Hematopoietic multipotent progenitor cell treated with erythropoietin and hydrocortisone succinate and interleukin-3 and kit ligand, for 17 days (in vitro differentiated cells): ENCODE measurements around the gene TMED5.
"Not testable (repeated sequence)": the region's sequence is repeated elsewhere in the genome, so short reads cannot be mapped to it uniquely, and the experiment has no call there.

Experiments used
- DNase-seq: peaks from one replicate; pipeline ENCODE4 v3.0.0-alpha.2; 2015; ENCODE audit warnings: low spot score

TMED5 gene

DNA sequence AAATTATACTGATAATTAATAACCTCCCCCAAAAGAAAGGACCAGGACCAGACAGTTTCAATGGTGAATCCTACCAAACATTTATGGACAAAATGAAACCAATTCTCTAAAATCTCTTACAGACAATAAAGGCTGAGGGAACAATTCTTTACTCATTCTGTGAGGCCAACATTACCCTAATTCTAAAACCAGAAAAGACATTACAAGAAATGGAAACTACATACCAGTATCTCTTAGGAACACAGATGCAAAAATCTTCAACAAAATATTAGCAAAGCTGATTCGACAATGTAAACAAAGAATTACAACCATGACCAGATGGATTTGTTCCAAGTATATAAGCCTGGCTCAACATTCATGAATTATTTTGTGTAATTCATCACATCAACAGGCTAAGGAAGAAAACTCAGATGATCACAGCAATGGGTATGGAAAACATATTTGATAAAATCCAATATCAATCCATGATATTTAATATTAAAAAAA lies 8.6 kb downstream of the TMED5 start:
- DNase-seq: no peak

DNA sequence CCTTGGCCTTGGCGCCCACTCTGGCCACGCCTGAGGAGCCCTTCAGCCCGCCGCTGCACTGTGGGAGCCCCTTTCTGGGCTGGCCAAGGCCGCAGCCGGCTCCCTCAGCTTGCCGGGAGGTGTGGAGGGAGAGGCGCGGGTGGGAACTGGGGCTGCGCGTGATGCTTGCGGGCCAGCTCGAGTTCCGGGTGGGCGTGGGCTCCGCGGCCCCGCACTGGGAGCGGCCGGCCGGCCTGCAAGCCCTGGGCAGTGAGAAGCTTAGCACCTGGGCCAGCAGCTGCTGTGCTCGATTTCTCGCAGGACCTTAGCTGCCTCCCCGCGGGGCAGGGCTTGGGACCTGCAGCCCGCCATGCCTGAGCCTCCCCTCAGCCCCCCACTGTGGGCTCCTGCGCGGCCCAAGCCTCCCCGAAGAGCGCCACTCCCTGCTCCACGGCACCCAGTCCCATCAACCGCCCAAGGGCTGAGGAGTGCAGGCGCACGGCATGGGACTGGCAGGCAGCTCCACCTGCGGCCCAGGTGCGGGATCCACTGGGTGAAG lies 10.0 kb downstream of the TMED5 start:
- not testable (repeated sequence) for DNase-seq

DNA sequence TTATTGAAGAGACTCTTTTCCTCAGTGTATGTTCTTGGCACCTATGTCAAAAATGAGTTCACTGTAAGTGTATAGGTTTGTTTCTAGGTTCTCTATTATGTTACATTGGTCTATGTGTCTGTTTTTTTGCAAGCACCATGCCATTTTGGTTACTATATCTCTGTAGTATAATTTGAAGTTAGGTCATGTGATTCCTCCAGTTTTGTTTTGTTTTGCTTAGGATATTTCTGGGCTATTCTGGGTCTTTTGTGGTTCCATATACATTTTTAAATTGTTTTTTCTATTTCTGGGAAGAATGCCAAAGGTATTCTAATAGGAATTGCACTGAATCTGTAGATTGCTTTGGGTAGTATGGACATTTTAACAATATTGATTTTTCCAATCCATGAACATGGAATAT lies 13.2 kb downstream of the TMED5 start:
- DNase-seq: no peak

DNA sequence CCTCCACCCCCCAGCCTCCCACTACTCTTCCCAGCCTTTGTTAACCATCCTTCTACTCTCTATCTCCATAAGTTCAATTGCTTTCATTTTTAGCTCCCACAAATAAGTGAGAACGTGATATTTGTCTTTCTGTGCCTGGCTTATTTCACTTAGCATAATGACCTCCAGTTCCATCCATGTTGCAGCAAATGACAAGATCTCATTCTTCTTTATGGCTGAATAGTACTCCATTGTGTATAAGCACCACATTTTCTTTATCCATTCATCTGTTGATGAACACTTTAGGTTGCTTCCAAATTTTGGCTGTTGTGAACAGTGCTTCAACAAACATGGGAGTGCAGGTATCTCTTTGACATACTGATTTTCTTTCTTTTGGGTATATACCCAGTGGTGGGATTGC lies 14.3 kb downstream of the TMED5 start:
- DNase-seq: not testable (repeated sequence)

DNA sequence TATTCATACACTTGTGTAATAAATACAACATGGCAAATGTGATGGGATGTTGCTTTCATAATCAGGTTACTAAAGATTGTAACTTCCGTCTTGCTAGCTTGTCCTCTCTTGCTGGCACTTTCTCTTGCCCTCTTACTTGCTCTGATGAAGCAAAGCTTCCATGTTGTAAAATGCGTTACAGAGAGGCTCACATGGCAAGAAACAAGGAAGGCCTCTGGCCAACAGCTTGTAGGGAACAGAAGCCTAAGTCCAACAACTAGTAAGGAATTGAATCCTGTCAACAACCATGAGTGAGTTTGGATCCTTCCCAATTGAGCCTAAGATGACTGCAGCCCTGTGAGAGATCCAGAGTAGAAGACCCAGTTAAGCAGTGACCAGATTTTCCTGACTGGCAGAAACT lies 15.4 kb downstream of the TMED5 start:
- DNase-seq: no peak

DNA sequence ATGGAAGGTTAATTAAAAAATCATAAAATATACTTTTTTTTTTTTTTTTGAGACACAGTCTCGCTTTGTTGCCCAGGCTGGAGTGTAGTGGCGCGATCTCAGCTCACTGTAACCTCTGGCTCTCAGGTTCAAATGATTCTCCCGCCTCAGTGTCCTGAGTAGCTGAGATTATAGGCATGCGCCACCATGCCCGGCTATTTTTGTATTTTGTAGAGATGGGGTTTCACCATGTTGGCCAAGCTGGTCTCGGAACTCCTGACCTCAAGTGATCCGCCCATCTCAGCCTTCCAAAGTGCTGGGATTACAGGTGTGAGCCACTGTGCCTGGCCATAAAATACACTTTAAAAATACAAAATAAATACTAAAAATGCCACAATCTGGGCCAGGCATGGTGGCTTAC lies 16.9 kb downstream of the TMED5 start:
- DNase-seq: not testable (repeated sequence)

DNA sequence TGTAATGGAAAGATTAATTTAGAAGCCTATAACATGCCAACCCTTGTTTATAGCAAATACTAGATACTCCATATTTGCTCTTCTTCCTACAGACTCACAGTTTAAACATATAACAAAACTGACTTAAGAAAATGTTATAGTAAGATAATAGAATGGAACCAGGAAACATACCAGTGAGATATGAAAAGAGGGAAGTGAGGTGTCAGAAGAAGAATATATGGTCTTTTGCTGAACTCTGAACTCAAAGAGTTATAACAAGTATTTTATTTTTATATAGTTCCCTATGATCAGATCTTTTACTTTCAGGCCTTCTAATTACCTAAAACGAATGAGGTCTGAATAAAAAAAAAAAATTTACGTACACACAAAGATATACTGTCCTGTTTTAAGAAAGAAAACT lies 20.9 kb downstream of the TMED5 start:
- no peak for DNase-seq

DNA sequence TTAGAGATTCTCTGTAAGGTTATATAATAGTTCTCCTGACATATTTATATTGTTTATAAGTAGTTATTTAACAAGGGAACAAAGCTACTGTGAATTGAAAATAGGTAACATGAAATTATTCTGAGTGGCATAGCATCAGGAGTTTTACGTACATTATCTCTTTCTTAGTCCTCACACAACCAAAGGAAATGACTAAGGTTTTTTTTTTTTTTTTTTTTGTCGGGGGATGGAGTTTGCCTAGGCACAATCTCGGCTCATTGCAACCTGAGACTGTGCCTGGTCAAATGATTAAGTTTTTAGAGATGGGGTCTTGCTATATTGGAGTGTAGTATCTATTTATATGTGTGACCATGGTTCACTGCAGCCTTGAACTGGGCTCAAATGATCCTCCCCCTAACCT lies 24.9 kb downstream of the TMED5 start:
- no peak for DNase-seq

DNA sequence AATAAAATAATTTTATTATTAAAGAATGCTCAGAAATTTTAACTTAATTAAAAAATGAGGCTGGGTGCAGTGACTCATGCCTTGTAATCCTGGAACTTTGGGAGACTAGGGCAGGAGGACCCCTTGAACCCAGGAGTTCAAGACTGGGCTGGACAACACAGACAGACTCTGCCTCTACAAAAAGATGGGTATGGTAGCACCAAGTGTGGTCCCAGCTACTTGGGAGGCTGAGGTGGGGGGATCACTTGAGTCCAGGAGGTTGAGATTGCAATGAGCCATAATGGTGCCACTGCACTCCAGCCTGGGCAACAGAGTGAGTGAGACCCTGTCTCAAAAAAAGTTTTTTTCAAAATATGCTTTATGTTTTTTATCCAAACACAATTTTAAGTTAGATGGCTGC lies 25.3 kb downstream of the TMED5 start:
- DNase-seq: no peak

DNA sequence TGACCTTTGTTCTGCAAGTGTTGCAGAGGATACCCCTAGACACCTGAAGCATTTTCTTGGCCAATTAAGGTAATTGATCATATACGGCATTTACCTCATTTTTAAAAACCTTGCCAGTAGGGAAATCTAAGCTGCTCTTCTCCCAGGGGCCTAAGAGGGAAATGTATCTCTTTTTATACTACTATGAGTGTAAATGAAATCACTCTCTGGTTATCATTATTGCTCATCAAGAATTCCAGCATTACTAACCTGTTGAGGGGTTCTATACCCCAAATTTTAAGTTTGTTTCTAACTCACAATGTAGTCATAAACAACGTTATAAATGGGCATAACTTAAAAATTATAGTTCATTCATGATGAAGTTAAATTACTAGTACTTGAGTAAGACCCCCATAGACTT lies 27.4 kb downstream of the TMED5 start:
- no peak for DNase-seq

DNA sequence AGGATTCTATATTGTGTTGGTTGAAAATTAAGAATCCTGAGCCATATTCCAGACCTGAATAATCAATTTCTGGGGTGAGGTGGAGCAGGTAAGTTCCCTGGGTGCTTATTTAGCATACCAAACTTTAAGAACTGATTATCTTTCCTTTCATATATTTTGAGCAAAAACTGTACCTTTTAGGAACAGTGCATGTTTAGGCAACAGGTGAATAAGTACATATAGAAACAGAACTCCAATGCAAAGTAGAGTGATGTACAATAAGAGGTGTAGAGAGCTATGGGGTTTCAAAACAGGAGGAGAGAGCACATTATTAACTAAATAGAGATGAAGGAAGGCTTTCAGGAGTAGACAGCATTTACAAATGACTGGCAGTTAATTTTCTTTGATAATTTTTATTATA lies 28.7 kb downstream of the TMED5 start:
- DNase-seq: no peak

DNA sequence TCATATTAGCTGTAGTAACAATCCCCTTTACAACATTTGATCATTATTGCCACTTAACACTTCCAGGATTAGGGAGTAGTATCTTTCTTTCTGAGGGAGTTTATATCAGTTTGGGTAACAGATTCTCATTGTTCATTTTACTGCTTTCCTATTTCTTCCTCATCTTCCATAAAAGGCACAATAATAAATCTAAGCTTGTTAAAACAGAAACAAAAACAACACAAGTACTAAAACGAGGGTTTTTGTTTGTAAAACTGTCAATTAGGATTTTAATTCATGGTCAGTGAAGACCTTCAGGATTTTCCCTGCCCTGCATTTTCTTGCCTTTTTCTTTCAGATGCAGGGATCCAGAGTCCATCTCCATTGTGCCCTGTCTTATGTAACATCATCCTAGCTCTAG lies 29.5 kb downstream of the TMED5 start:
- no peak for DNase-seq

DNA sequence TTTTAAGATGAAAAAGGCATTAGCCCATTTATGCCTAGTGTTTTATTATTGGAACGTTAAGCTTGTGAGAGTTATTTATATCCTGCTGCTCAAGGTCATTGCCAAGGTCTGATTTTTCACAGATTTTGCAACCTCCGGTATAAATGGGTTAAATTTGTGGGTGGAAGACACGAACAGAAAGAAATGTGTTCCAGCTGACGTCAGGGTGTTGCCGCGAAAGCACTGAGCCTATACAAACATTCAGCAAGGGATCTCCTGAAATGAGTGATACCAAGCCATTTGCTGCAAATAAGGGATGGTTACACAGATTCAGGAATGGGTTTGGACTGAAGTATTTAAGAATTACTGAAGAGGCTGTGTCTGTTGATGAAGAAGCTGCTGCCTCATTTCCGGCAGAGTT lies 32.2 kb downstream of the TMED5 start:
- DNase-seq: no peak

DNA sequence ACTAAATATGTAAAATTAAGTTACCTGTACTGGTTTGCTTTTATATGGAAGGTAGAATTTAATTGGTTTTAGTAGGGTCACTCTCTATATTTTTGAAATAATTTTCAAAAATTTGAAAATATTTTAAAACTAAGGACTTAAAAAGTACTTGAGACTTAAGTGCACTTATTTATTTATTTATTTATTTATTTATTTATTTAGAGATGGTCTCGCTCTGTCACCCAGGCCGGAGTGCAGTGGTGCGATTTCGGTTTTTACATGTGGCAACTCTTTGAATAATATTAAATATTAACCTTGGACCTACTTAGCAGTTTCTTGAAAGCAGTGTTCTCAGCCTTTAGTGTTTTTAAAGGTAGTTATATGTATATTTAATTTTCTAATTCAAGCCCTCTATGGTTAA lies 36.4 kb downstream of the TMED5 start:
- DNase-seq: no peak

DNA sequence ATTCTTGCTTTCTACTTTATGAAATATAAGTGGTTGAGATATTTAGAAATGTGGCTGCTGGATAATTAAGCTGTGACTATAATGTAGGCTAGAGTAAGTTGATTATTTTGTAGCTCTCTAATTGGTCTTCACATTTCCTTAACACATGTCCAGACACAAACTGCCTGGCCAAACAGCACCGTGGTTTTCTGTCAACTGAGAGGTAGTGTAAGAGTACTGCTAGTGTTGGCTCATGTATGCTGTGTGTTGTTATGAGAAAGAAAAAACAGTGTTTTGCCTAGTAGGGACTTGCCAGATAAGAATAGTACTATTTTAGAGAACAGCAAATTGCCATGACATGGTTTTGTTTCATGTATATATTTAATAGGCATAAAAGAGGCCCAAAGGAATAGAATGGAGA lies 37.1 kb downstream of the TMED5 start:
- DNase-seq: no peak

DNA sequence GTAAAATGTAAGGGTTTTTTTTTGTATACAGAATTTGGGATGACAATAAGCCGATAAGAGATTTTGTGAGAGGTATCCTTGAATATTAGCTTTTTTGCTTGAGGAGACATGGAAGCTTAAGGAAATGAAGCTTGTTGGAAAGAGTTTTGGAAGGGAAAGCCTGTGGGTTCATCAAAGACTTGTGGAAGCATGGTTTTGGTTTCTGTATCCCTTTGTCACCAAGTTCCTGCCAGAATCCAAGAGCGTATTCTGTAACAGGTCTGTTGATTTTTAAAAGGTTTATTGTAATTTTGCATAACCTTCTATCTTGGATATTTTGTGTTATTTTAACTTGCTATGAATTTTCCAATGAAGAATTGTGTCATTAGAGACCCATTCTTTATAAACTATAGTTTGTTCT lies 38.1 kb downstream of the TMED5 start:
- no peak for DNase-seq

DNA sequence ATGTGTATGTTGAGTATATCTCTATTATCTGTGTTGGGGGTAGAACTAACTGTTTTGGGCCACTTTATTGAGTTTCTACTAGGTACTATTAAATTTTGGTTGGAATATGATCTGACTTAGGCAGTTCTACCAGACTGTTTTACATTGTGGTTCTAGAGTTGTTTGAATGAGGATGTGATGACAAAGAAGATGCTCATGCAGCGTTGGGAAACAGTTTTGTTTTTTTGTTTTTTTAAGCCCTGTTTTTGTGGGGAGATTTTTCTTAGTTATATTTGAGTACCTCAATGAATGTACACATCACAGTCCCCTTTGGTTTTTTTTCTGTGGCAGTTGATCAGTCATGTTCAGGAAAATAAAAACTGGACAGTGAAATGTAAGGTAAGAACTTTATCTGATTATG lies 40.1 kb downstream of the TMED5 start:
- DNase-seq: no peak

DNA sequence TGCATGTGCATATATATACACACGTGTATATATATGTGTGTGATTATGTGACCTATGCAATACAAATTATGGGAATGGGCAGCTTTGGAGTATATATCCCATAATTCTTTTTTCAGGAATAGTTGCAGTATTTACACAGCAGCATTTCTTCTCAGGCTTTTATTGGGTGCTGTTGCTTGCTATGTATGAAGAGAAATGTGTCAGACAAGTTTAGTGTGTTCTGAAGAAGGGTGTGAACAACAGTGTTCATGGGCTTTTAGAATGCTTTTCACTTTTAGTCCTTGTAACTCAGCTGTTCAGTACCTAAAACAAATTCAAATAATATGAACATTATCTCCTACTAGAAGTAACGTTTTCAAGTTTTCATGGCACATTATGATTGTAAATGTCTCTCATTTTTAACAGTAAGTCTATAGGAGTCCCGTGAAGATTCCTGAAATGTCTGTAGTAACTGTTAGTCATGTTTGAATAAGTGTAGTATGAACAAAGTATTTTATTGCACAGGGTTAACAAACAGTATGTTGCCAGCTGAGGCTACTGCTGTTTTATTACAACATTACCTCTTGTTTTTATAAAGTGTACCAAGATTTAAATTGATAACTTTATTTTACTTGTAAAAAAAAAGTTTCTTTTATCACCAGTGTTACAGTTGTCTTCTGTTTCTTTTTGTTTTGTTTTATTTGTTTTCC lies 42.5 kb downstream of the TMED5 start:
- DNase-seq: no peak

DNA sequence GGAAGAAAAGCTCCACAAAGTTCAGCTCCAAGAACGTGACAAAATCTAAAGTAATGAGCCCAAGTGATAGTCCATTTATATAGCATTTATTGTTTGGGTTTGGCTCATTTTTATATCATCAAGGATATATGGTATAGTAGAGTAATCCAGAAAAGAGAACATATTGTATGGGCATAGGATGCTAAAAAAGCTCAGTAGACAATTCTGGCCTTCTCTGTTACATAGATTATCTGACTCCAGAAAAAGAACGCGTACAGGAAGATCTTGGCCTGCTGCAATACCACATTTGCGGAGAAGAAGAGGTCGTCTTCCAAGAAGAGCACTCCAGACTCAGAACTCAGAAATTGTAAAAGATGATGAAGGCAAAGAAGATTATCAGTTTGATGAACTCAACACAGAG lies 43.8 kb downstream of the TMED5 start:
- no peak for DNase-seq

DNA sequence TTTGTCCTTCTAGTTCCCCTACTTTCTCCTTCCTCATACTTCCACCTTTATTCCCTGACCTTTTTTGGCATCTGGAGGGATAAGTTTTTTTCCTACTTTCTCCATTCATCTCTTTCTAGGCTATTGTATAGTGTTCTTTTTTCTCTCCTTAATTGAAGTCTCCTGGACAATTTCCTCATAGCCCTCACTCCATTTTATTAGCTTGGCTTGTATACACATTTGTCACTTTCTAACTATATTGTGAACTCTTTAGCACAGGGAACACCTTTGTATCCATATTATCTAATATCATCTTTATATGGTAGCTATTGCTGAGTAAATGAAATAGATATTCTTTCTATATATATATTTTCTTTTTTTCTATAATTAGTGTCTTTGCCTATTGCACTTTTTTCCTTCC lies 47.6 kb downstream of the TMED5 start:
- DNase-seq: no peak

DNA sequence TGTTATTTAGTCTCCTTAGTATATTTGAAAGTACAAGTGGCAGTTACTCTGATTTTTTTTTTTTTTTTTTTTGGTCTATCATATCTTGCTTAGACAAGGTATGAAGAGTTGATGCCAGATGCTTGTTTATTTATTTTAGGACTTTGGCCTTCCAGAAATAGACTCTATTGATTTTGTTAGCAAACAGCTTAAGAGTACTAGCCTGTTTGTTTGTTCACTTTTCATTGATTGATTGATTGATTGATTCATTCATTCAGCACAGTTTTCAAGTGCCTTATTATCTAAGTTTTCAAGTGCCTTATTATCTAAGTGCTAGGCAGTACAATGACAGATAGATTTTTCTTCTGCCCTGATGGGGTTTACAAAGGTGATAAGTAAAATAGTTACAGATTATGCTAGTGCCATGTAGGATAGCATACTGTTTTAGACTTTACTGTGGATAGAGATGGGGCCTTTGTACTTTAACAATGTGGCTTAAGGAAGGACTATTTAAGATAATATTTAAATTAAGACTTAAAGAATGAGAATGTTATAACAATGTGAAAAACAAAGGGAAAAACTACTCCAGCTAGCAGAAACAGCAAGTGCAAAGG lies 50.6 kb downstream of the TMED5 start:
- no peak for DNase-seq

DNA sequence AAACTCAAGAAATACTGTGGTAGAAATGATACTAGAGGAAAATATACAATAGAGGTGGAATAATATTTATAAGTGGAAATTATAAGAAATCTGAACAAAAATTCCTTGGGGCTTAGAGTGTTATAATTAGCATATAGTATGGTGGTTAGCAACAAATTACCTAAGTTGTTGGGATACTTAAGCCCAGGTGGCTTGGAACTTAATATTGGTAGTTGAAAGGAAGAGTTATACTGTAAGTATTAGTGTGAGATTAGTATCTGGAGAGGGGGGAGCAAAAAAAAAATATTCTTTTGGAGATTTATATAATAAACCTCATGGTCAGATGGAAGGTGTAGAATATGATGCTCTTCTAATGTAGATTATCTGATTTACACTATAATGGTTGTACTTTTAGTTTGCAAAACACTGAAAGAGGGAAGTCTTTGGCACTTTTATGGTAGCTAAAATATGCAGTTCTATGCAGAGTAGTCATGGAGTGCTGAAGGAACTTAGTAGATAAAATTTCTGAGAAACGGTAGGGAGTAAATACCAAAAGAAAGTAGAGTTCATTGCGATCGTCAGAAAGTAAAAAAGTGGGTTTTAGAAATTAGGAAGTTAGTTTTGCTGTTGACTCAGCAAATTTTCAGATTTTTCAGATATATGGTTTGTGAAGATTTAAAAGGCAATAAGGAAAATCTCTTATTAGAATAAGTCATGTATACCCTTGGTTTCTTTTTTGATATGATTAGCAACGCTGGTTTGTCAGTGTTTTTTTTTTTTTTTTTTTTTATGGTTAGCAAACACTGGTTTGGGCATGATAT lies 55.5 kb downstream of the TMED5 start:
- no peak for DNase-seq

DNA sequence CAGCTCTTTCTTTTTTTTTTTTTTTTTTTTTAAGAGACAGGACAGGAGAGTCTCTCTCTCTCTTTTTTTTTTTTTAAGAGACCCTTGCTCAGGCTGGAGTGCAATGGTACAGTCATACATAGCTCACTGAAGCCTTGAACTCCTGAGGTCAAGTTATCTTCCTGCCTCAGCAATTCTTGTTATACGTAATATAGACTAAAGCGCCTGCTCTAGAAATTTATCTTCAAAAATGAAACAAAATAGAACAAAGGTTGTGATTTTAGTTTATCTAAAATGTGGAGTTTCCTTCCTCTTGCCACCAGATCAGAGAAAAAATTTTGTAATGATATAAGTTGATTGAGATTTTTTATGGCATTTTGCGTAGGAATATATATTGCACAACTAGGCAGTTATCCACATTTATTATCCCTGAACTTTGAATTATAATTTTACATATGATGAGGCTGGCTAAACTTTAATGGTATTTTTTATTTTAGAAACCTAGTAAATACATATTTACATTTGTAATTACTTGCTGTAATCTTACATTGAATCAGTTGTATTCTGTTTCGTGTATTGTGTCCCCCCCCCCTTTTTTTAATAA lies 56.9 kb downstream of the TMED5 start:
- no peak for DNase-seq
